Endodermal cell (in vitro differentiated cells): ENCODE measurements around the gene AP1G2. TPM values are rescaled to one million over a fixed set of nuclear protein-coding genes. Genes with fewer than 3 reads are reported as not detected.
"Not testable (repeated sequence)": the region's sequence is repeated elsewhere in the genome, so short reads cannot be mapped to it uniquely, and the experiment has no call there.

Experiments used
- DNase-seq: peaks from one replicate; pipeline ENCODE4 v3.0.0-alpha.2; 2017
- H3K27ac ChIP-seq: 2 replicates; pipeline ENCODE4 v1.5.1; 2013; ENCODE audit warnings: mild to moderate bottlenecking, low read depth, low read length, moderate library complexity
- H3K27me3 ChIP-seq: 2 replicates; pipeline ENCODE4 v1.6.1; 2013; ENCODE audit warnings: mild to moderate bottlenecking, low read length, moderate library complexity; ENCODE audit not compliant: insufficient read depth, control insufficient read depth, poor library complexity, severe bottlenecking
- H3K36me3 ChIP-seq: 2 replicates; pipeline ENCODE4 v1.7.0; 2013; ENCODE audit warnings: mild to moderate bottlenecking, low read length, moderate library complexity; ENCODE audit not compliant: control insufficient read depth, insufficient read depth
- H3K4me1 ChIP-seq: one replicate; pipeline ENCODE4 v1.7.0; 2013; ENCODE audit warnings: low read length; ENCODE audit not compliant: control insufficient read depth, insufficient read depth
- H3K4me3 ChIP-seq: 2 replicates; pipeline ENCODE4 v1.5.1; 2013; ENCODE audit warnings: mild to moderate bottlenecking, low read length, moderate library complexity
- H3K9ac ChIP-seq: 2 replicates; pipeline ENCODE4 v1.6.1; 2013; ENCODE audit warnings: mild to moderate bottlenecking, low read length, moderate library complexity; ENCODE audit not compliant: poor library complexity, severe bottlenecking; ENCODE audit errors: extremely low read depth
- H3K9me3 ChIP-seq: 2 replicates; pipeline ENCODE4 v1.6.1; 2013; ENCODE audit warnings: mild to moderate bottlenecking, low read length, moderate library complexity; ENCODE audit not compliant: control insufficient read depth
- H3K27ac Mint-ChIP-seq: 2 replicates; pipeline ENCODE4 v1.8.0; 2020; ENCODE audit warnings: mixed read lengths
- H3K27me3 Mint-ChIP-seq: 2 replicates; pipeline ENCODE4 v1.8.0; 2021; ENCODE audit warnings: mild to moderate bottlenecking, mixed read lengths; ENCODE audit not compliant: insufficient read depth
- H3K36me3 Mint-ChIP-seq: 2 replicates; pipeline ENCODE4 v1.8.0; 2020; ENCODE audit warnings: low read depth, mixed read lengths
- H3K4me1 Mint-ChIP-seq: 2 replicates; pipeline ENCODE4 v1.8.0; 2020; ENCODE audit warnings: mixed read lengths
- H3K4me3 Mint-ChIP-seq: 2 replicates; pipeline ENCODE4 v1.8.0; 2020; ENCODE audit warnings: mild to moderate bottlenecking, moderate library complexity, mixed read lengths
- H3K9me3 Mint-ChIP-seq: 2 replicates; pipeline ENCODE4 v1.8.0; 2020; ENCODE audit warnings: mild to moderate bottlenecking, mixed read lengths
- CTCF ChIP-seq: fragments of 200-600 bp; sonication (generic); conservative IDR thresholded peaks from 2 replicates; pipeline ENCODE4 v1.5.0; 2021; ENCODE audit warnings: antibody characterized with exemption, mild to moderate bottlenecking
- WGBS, 2 experiments: methylation state at CpG; one replicate each; pipeline versions ENCODE4 v1.1.5 to v1.1.7; 2013; ENCODE audit warnings: missing lambda C conversion rate in 2 of 2, mixed read lengths in 1 of 2; ENCODE audit not compliant: insufficient coverage in 1 of 2, insufficient read length in 1 of 2; 5-methylcytosine and 5-hydroxymethylcytosine counted together
- total RNA-seq, 2 donors: library from RNA; stranded (reverse); fragmentation: NEBNext Ultra II Directional in 1 of 2; extraction: Animal tissue kit (Norgen Biotek cat#: 25700) in 1 of 2; gene quantifications; 2 replicates in 1 of 2; 3 replicates in 1 of 2; pipeline ENCODE4 v1.2.1, GENCODE V29; 2021

AP1G2 gene
- total RNA-seq, 2 donors from 2014 or later, result 203 to 209 TPM

GRCh38 chr14:23538785-23539184 lies 28.8 kb downstream of the AP1G2 start:
- Histone ChIP-seq H3K4me3 (no peak overlapping the region), H3K27ac (peak overlapping the region; percentile 0)

GRCh38 chr14:23538050-23538718 lies 29.4 kb downstream of the AP1G2 start:
- no peak for TF ChIP-seq CTCF
- DNase-seq, result no peak
- Histone ChIP-seq H3K4me1 (peaks cover 12% of the 10 kb centered on the region), H3K9ac (no peak overlapping the region), H3K4me3 (no peak overlapping the region), H3K36me3 (peaks cover 3% of the 10 kb centered on the region), H3K27ac (peak overlapping the region; percentile 0), H3K27me3 (no peaks in the 10 kb centered on the region), H3K9me3 (no peaks in the 10 kb centered on the region)
- Mint-ChIP-seq H3K4me3 (peak overlapping the region; percentile 57), H3K36me3 (peaks cover 10% of the 10 kb centered on the region), H3K27ac (peak overlapping the region; percentile 90), H3K9me3 (no peaks in the 10 kb centered on the region), H3K4me1 (peaks cover 28% of the 10 kb centered on the region), H3K27me3 (no peaks in the 10 kb centered on the region)
- WGBS, 2 experiments, result 26 to 28% methylated on average over 6 to 10 of the region's 10 CpGs

More at GRCh38 chr14:23538785-23539184, 28.8 kb downstream of the AP1G2 start:
- H3K9ac ChIP-seq, result no peak overlapping the region
- H3K36me3 Mint-ChIP-seq, result peaks cover 13% of the 10 kb centered on the region
- no peaks in the 10 kb centered on the region for H3K27me3 Mint-ChIP-seq
- H3K27ac Mint-ChIP-seq, result peak overlapping the region; percentile 90
- 21 to 37% methylated on average over 5 to 6 of the region's 7 CpGs for WGBS, 2 experiments
- peak overlapping the region; percentile 57 for H3K4me3 Mint-ChIP-seq
- peak; percentile 78 for DNase-seq
- H3K4me1 ChIP-seq, result peaks cover 12% of the 10 kb centered on the region
- H3K9me3 ChIP-seq, result no peaks in the 10 kb centered on the region
- H3K4me1 Mint-ChIP-seq, result peaks cover 28% of the 10 kb centered on the region
- no peaks in the 10 kb centered on the region for H3K27me3 ChIP-seq
- no peak for TF ChIP-seq CTCF
- peaks cover 6% of the 10 kb centered on the region for H3K36me3 ChIP-seq
- H3K9me3 Mint-ChIP-seq, result no peaks in the 10 kb centered on the region

- H3K4me1 Mint-ChIP-seq, result peaks cover 28% of the 10 kb centered on the region
- peak; percentile 90 for DNase-seq
- peak overlapping the region; percentile 90 for H3K27ac Mint-ChIP-seq
- Histone ChIP-seq H3K27me3 (no peaks in the 10 kb centered on the region), H3K36me3 (no peaks in the 10 kb centered on the region), H3K4me3 (no peak overlapping the region), H3K9me3 (no peaks in the 10 kb centered on the region), H3K9ac (no peak overlapping the region), H3K27ac (no peak overlapping the region), H3K4me1 (peaks cover 12% of the 10 kb centered on the region)
- peak; percentile 39 for TF ChIP-seq CTCF
- no peaks in the 10 kb centered on the region for H3K9me3 Mint-ChIP-seq
- H3K27me3 Mint-ChIP-seq, result no peaks in the 10 kb centered on the region
- H3K36me3 Mint-ChIP-seq, result peaks cover 15% of the 10 kb centered on the region
- peak overlapping the region; percentile 57 for H3K4me3 Mint-ChIP-seq
- WGBS, 2 experiments, result 38 to 39% methylated on average over 5 to 13 of the region's 13 CpGs
Observed at GRCh38 chr14:23537351-23538049, 30.1 kb downstream of the AP1G2 start.

- H3K4me1 ChIP-seq, result peaks cover 12% of the 10 kb centered on the region
- not testable (repeated sequence) for H3K27ac ChIP-seq, H3K9me3 ChIP-seq, H3K27me3 Mint-ChIP-seq, H3K4me3 ChIP-seq, H3K9ac ChIP-seq, DNase-seq, H3K9me3 Mint-ChIP-seq, H3K27me3 ChIP-seq, H3K36me3 ChIP-seq
- WGBS, 2 experiments, result 90 to 93% methylated on average over 3 to 6 of the region's 6 CpGs
- peak overlapping the region; percentile 57 for H3K4me3 Mint-ChIP-seq
- peak overlapping the region; percentile 90 for H3K27ac Mint-ChIP-seq
- peaks cover 28% of the 10 kb centered on the region for H3K4me1 Mint-ChIP-seq
- H3K36me3 Mint-ChIP-seq, result peaks cover 16% of the 10 kb centered on the region
Observed at GRCh38 chr14:23536906-23537305, 30.7 kb downstream of the AP1G2 start.
